Measurements from ENCODE around the gene SLC25A26.
"Not testable (repeated sequence)": the region's sequence is repeated elsewhere in the genome, so short reads cannot be mapped to it uniquely, and the experiment has no call there.

DNA sequence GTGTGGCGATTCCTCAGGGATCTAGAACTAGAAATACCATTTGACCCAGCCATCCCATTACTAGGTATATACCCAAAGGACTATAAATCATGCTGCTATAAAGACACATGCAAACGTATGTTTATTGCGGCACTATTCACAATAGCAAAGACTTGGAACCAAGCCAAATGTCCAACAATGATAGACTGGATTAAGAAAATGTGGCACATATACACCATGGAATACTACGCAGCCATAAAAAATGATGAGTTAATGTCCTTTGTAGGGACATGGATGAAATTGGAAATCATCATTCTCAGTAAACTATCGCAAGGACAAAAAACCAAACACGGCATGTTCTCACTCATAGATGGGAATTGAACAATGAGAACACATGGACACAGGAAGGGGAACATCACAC lies 54.0 kb downstream of the SLC25A26 start:
- TF ChIP-seq POLR2A, CTCF, EP300 (IDR thresholded peaks at IDR 0.05): not testable (repeated sequence)
